T-cell (primary cell): Measurements from ENCODE around the gene PRKAR1B. TPM values are rescaled to one million over a fixed set of nuclear protein-coding genes. Genes with fewer than 3 reads are reported as not detected.
A peak's percentile ranks its signal among the peaks of the same experiment; 100 is the strongest.

ENCODE experiments used
- ATAC-seq, 4 experiments: fragments of 200-7000 bp in 3 of 4; fragments of 150-1000 bp in 1 of 4; cut with Tn5 transposase; replicated peaks in 1 of 4; 1 replicate in 3 of 4; 2 replicates in 1 of 4; pipeline ENCODE4 v1.10.0; 2021; ENCODE audit warnings: moderate library complexity in 3 of 4, mild to moderate bottlenecking in 2 of 4, moderate number of reproducible peaks in 1 of 4
- CTCF ChIA-PET, 2 donors: fragments of 300-600 bp; sonication (Branson Sonifier 250); formaldehyde crosslinking; loops; one replicate each; lab custom pipeline; 2022; ENCODE audit warnings: antibody characterized with exemption in 2 of 2; lab: Charles Lee
- POLR2A ChIA-PET, 2 donors: fragments of 300-600 bp; sonication (Branson Sonifier 250); formaldehyde crosslinking; loops; one replicate each; lab custom pipeline; 2022; ENCODE audit warnings: antibody characterized with exemption in 2 of 2; lab: Charles Lee
- DNase-seq, 35 experiments: peaks; one replicate each; pipeline versions ENCODE4 v3.0.0 to v3.0.0-alpha.2; 2013 to 2023
- H3K27ac ChIP-seq: one replicate; pipeline ENCODE4 v1.5.1; 2013; ENCODE audit warnings: low read length
- H3K27me3 ChIP-seq, 2 experiments: replicated peaks in 1 of 2; 1 replicate in 1 of 2; 2 replicates in 1 of 2; pipeline versions ENCODE4 v1.6.1 to v1.7.0; 2013; ENCODE audit warnings: low read length in 1 of 2, mixed read lengths in 1 of 2; ENCODE audit not compliant: control insufficient read depth in 2 of 2, insufficient read depth in 2 of 2; ENCODE audit errors: extremely low read depth in 1 of 2
- H3K36me3 ChIP-seq, 2 donors: 1 replicate in 1 of 2; 2 replicates in 1 of 2; pipeline versions ENCODE4 v1.6.1 to v1.7.0; 2013; ENCODE audit warnings: low read length in 1 of 2; ENCODE audit not compliant: control insufficient read depth in 2 of 2, insufficient read depth in 1 of 2; ENCODE audit errors: extremely low read depth in 1 of 2
- H3K4me1 ChIP-seq, 2 experiments: 1 replicate in 1 of 2; 2 replicates in 1 of 2; pipeline versions ENCODE4 v1.6.1 to v1.7.0; 2013; ENCODE audit warnings: low read length in 2 of 2, mixed read lengths in 1 of 2; ENCODE audit not compliant: insufficient read depth in 2 of 2, control insufficient read depth in 1 of 2; ENCODE audit errors: extremely low read depth in 1 of 2
- H3K4me3 ChIP-seq, 2 donors: 1 replicate in 1 of 2; 2 replicates in 1 of 2; pipeline versions ENCODE4 v1.5.1 to v1.7.0; 2013; ENCODE audit warnings: mild to moderate bottlenecking in 2 of 2, low read length in 1 of 2, moderate library complexity in 1 of 2; ENCODE audit not compliant: control insufficient read depth in 1 of 2; ENCODE audit errors: extremely low read depth in 1 of 2
- H3K9me3 ChIP-seq: 2 replicates; pipeline ENCODE4 v1.7.0; 2013
- H3K27ac Mint-ChIP-seq, 2 donors: one replicate each; pipeline ENCODE4 v1.8.0; 2020 to 2021; ENCODE audit warnings: mild to moderate bottlenecking in 2 of 2, mixed read lengths in 2 of 2
- H3K27me3 Mint-ChIP-seq, 2 donors: one replicate each; pipeline ENCODE4 v1.8.0; 2021 to 2022; ENCODE audit warnings: mixed read lengths in 2 of 2
- H3K36me3 Mint-ChIP-seq: one replicate; pipeline ENCODE4 v1.8.0; 2021; ENCODE audit warnings: mixed read lengths
- H3K4me1 Mint-ChIP-seq, 3 donors: one replicate each; pipeline ENCODE4 v1.8.0; 2020 to 2022; ENCODE audit warnings: mixed read lengths in 3 of 3, mild to moderate bottlenecking in 1 of 3
- H3K4me3 Mint-ChIP-seq, 3 donors: one replicate each; pipeline ENCODE4 v1.8.0; 2020 to 2022; ENCODE audit warnings: mild to moderate bottlenecking in 3 of 3, mixed read lengths in 3 of 3, moderate library complexity in 3 of 3
- H3K9me3 Mint-ChIP-seq, 3 donors: one replicate each; pipeline ENCODE4 v1.8.0; 2020 to 2022; ENCODE audit warnings: mixed read lengths in 3 of 3
- WGBS: methylation state at CpG from one replicate; pipeline ENCODE4 v1.1.5; 2013; ENCODE audit warnings: missing lambda C conversion rate; ENCODE audit not compliant: insufficient coverage; 5-methylcytosine and 5-hydroxymethylcytosine counted together
- total RNA-seq, 35 experiments: library from RNA in 6 of 35; stranded (reverse) in 6 of 35; fragments of 120-200 nt in 1 of 35; gene quantifications; one replicate each; pipeline versions ENCODE4 v1.2.1 to v1.2.4 and lab custom pipeline; 2013 to 2026

Gene PRKAR1B
- total RNA-seq, 5 donors from 2014 or later (not counting 1 experiment from before 2014, with no cell fraction given) = 20.7 to 35.4 (median 24.4) TPM

GRCh38 chr7:772005-772294, 44.9 kb upstream of the PRKAR1B start:
- H3K4me3 Mint-ChIP-seq = no peak overlapping the region
- POLR2A ChIA-PET = interaction anchor here in 1 of 2 donors (0.6 kb wide), 1 partner anchor 156 kb away, joined by 3 read pairs; no protein-coding TSS in a partner anchor
- Histone ChIP-seq H3K27me3 (no peaks in the 10 kb centered on the region), H3K27ac (no peak overlapping the region), H3K4me3 (no peak overlapping the region), H3K36me3 (peaks cover 7 to 20% of the 10 kb centered on the region in 2 donors), H3K4me1 (no peaks in the 10 kb centered on the region), H3K9me3 (no peaks in the 10 kb centered on the region)
- no peaks in the 10 kb centered on the region for H3K27me3 Mint-ChIP-seq
- peaks cover 0 to 2% (median 0%) of the 10 kb centered on the region in 3 donors for H3K4me1 Mint-ChIP-seq
- WGBS = 97% methylated on average over 11 of the region's 11 CpGs
- CTCF ChIA-PET = no interaction called here
- no peak overlapping the region for H3K27ac Mint-ChIP-seq
- DNase-seq = no peak
- no peak for ATAC-seq
- H3K9me3 Mint-ChIP-seq = no peaks in the 10 kb centered on the region
- peaks cover 15% of the 10 kb centered on the region for H3K36me3 Mint-ChIP-seq

- Mint-ChIP-seq H3K27ac (no peak overlapping the region), H3K9me3 (no peaks in the 10 kb centered on the region), H3K4me3 (no peak overlapping the region), H3K36me3 (peaks cover 17% of the 10 kb centered on the region), H3K4me1 (peaks cover 0 to 2% (median 0%) of the 10 kb centered on the region in 3 donors), H3K27me3 (no peaks in the 10 kb centered on the region)
- no peak overlapping the region for H3K27ac ChIP-seq
- WGBS = 88% methylated on average over 21 of the region's 24 CpGs
- H3K4me1 ChIP-seq = no peaks in the 10 kb centered on the region
- ATAC-seq (peak in 1 of 4 experiments; percentile 47), DNase-seq (no peak)
- CTCF ChIA-PET = no interaction called here
- peaks cover 2 to 18% of the 10 kb centered on the region in 2 donors for H3K36me3 ChIP-seq
- POLR2A ChIA-PET = interaction anchor here in 1 of 2 donors (0.6 kb wide), 1 partner anchor 157 kb away, joined by 3 read pairs; no protein-coding TSS in a partner anchor
- no peaks in the 10 kb centered on the region for H3K27me3 ChIP-seq
- no peak overlapping the region for H3K4me3 ChIP-seq
- H3K9me3 ChIP-seq = no peaks in the 10 kb centered on the region
These were observed 44.3 kb upstream of the PRKAR1B start for GRCh38 chr7:771234-772004.

- peaks cover 0 to 17% of the 10 kb centered on the region in 2 donors for H3K36me3 ChIP-seq
- no peak overlapping the region for H3K4me3 ChIP-seq
- no peaks in the 10 kb centered on the region for H3K9me3 ChIP-seq
- no peak for DNase-seq
- WGBS = 77% methylated on average over 4 of the region's 7 CpGs
- CTCF ChIA-PET = no interaction called here
- H3K27ac ChIP-seq = no peak overlapping the region
- H3K36me3 Mint-ChIP-seq = peaks cover 19% of the 10 kb centered on the region
- no peaks in the 10 kb centered on the region for H3K27me3 ChIP-seq
- H3K4me1 ChIP-seq = no peaks in the 10 kb centered on the region
- H3K4me3 Mint-ChIP-seq = no peak overlapping the region
- ATAC-seq = no peak
- POLR2A ChIA-PET = no interaction called here
- H3K27me3 Mint-ChIP-seq = no peaks in the 10 kb centered on the region
- H3K27ac Mint-ChIP-seq = no peak overlapping the region
- H3K4me1 Mint-ChIP-seq = peaks cover 0 to 2% (median 0%) of the 10 kb centered on the region in 3 donors
- no peaks in the 10 kb centered on the region for H3K9me3 Mint-ChIP-seq
These were observed 43.7 kb upstream of the PRKAR1B start for GRCh38 chr7:770741-771166.

GRCh38 chr7:770336-770735, 43.3 kb upstream of the PRKAR1B start:
- no peak overlapping the region for H3K27ac ChIP-seq
- DNase-seq (no peak), ATAC-seq (no peak)
- no peak overlapping the region for H3K27ac Mint-ChIP-seq
- WGBS = 98% methylated on average over 14 of the region's 14 CpGs
- peaks cover 0 to 2% (median 0%) of the 10 kb centered on the region in 3 donors for H3K4me1 Mint-ChIP-seq
- peaks cover 15% of the 10 kb centered on the region for H3K36me3 Mint-ChIP-seq
- ChIA-PET POLR2A (no interaction called here), CTCF (no interaction called here)
- no peaks in the 10 kb centered on the region for H3K4me1 ChIP-seq
- no peaks in the 10 kb centered on the region for H3K9me3 Mint-ChIP-seq
- H3K27me3 ChIP-seq = no peaks in the 10 kb centered on the region
- H3K9me3 ChIP-seq = no peaks in the 10 kb centered on the region
- H3K4me3 Mint-ChIP-seq = no peak overlapping the region
- no peaks in the 10 kb centered on the region for H3K27me3 Mint-ChIP-seq
- no peak overlapping the region for H3K4me3 ChIP-seq
- H3K36me3 ChIP-seq = peaks cover 0 to 18% of the 10 kb centered on the region in 2 donors

- H3K9me3 Mint-ChIP-seq = no peaks in the 10 kb centered on the region
- CTCF ChIA-PET = no interaction called here
- no peak overlapping the region for H3K4me3 Mint-ChIP-seq
- 94% methylated on average over 36 of the region's 36 CpGs for WGBS
- no peaks in the 10 kb centered on the region for H3K4me1 ChIP-seq
- peaks cover 0 to 2% (median 0%) of the 10 kb centered on the region in 3 donors for H3K4me1 Mint-ChIP-seq
- H3K27ac ChIP-seq = no peak overlapping the region
- no peak overlapping the region for H3K27ac Mint-ChIP-seq
- no peak overlapping the region for H3K4me3 ChIP-seq
- H3K27me3 Mint-ChIP-seq = no peaks in the 10 kb centered on the region
- no peak for DNase-seq
- H3K36me3 Mint-ChIP-seq = peaks cover 17% of the 10 kb centered on the region
- peaks cover 4 to 27% of the 10 kb centered on the region in 2 donors for H3K36me3 ChIP-seq
- ATAC-seq = no peak
- no peaks in the 10 kb centered on the region for H3K27me3 ChIP-seq
- no peaks in the 10 kb centered on the region for H3K9me3 ChIP-seq
- POLR2A ChIA-PET = no interaction called here
These were observed 41.9 kb upstream of the PRKAR1B start for GRCh38 chr7:768881-769504.

- H3K9me3 Mint-ChIP-seq = no peaks in the 10 kb centered on the region
- no peak overlapping the region for H3K27ac Mint-ChIP-seq
- ChIA-PET CTCF (interaction anchor here in 1 of 2 donors (0.7 kb wide), 1 partner anchor 29 kb away, joined by 3 read pairs; no protein-coding TSS in a partner anchor), POLR2A (interaction anchor here in 1 of 2 donors (0.7 kb wide), 1 partner anchor 316 kb away, joined by 5 read pairs; no protein-coding TSS in a partner anchor)
- peaks cover 17% of the 10 kb centered on the region for H3K36me3 Mint-ChIP-seq
- H3K4me1 ChIP-seq = no peaks in the 10 kb centered on the region
- no peaks in the 10 kb centered on the region for H3K9me3 ChIP-seq
- DNase-seq = no peak
- no peak overlapping the region for H3K4me3 ChIP-seq
- peak in 3 of 4 experiments; percentile 62 to 71 (median 70) for ATAC-seq
- WGBS = 94% methylated on average over 65 of the region's 65 CpGs
- peak overlapping the region in 1 of 3 donors; percentile 64 for H3K4me3 Mint-ChIP-seq
- H3K27me3 Mint-ChIP-seq = no peaks in the 10 kb centered on the region
- no peak overlapping the region for H3K27ac ChIP-seq
- no peaks in the 10 kb centered on the region for H3K27me3 ChIP-seq
- H3K4me1 Mint-ChIP-seq = peaks cover 0 to 2% (median 0%) of the 10 kb centered on the region in 3 donors
- H3K36me3 ChIP-seq = peaks cover 11 to 29% of the 10 kb centered on the region in 2 donors
These were observed 41.1 kb upstream of the PRKAR1B start for GRCh38 chr7:767941-768731.
